Sigmoid colon (tissue), 4 donors: Measurements from ENCODE around the gene ECI2.

Source experiments
- EP300 ChIP-seq, 4 donors: sonication (generic); formaldehyde crosslinking; IDR thresholded peaks; one replicate each; pipeline ENCODE4 v1.6.1; 2017; ENCODE audit warnings: antibody characterized with exemption in 4 of 4
- POLR2A ChIP-seq, 2 donors: fragments of 450-650 bp; IDR thresholded peaks; one replicate each; pipeline ENCODE4 v1.6.1; 2016; ENCODE audit warnings: antibody characterized with exemption in 2 of 2, mild to moderate bottlenecking in 2 of 2, moderate library complexity in 2 of 2
- POLR2AphosphoS5 ChIP-seq, 4 donors: sonication (generic); formaldehyde crosslinking; IDR thresholded peaks; one replicate each; pipeline ENCODE4 v1.6.1; 2017; ENCODE audit warnings: antibody characterized with exemption in 4 of 4
- TF ChIP-seq, protein P1 (sequence below), 4 experiments: fragments of 450-650 bp in 3 of 4; fragments of 200-600 bp in 1 of 4; IDR thresholded peaks; one replicate each; pipeline ENCODE4 v1.5.1; 2016 to 2019; ENCODE audit warnings: antibody characterized with exemption in 4 of 4, mild to moderate bottlenecking in 3 of 4, moderate library complexity in 2 of 4

DNA sequence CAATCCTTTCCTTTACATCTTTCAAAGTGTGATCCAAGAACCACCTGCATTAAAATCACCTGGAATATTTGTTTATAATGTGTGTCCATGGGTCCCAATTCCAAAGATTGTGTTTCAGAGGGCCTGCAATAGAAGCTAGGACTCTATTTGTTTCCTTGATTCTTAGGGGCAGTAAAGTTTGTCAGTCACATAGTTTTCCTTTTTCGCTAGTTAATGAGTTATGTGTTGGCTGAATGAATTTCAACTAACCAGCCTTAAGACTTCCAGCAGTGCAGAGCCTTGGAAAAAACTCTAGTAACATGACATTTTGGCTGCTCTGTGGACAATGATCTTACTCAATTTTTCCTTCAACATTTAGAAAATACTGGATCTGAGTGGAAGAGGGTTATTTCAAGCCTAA, 67.7 kb downstream of the ECI2 start:
- TF ChIP-seq, protein P1, sequence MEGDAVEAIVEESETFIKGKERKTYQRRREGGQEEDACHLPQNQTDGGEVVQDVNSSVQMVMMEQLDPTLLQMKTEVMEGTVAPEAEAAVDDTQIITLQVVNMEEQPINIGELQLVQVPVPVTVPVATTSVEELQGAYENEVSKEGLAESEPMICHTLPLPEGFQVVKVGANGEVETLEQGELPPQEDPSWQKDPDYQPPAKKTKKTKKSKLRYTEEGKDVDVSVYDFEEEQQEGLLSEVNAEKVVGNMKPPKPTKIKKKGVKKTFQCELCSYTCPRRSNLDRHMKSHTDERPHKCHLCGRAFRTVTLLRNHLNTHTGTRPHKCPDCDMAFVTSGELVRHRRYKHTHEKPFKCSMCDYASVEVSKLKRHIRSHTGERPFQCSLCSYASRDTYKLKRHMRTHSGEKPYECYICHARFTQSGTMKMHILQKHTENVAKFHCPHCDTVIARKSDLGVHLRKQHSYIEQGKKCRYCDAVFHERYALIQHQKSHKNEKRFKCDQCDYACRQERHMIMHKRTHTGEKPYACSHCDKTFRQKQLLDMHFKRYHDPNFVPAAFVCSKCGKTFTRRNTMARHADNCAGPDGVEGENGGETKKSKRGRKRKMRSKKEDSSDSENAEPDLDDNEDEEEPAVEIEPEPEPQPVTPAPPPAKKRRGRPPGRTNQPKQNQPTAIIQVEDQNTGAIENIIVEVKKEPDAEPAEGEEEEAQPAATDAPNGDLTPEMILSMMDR (IDR thresholded peaks at IDR 0.05): no peak
- TF ChIP-seq POLR2AphosphoS5 (IDR thresholded peaks at IDR 0.05) (no peak), POLR2A (IDR thresholded peaks at IDR 0.05) (no peak), EP300 (IDR thresholded peaks at IDR 0.05) (no peak)
